Endothelial cell (in vitro differentiated cells): ENCODE results near the gene ATP6V0D1. TPM values are rescaled to one million over a fixed set of nuclear protein-coding genes. Genes with fewer than 3 reads are reported as not detected.

Experiments
- DNase-seq: peaks from one replicate; pipeline ENCODE4 v3.0.0; 2021; ENCODE audit warnings: low spot score
- H3K27ac Mint-ChIP-seq: one replicate; pipeline ENCODE4 v1.8.0; 2021; ENCODE audit warnings: mixed read lengths, inconsistent platforms; ENCODE audit not compliant: unreplicated experiment
- H3K27me3 Mint-ChIP-seq: one replicate; pipeline ENCODE4 v1.8.0; 2021; ENCODE audit warnings: mild to moderate bottlenecking, moderate library complexity, mixed read lengths, inconsistent platforms; ENCODE audit not compliant: unreplicated experiment
- H3K36me3 Mint-ChIP-seq: one replicate; pipeline ENCODE4 v1.8.0; 2021; ENCODE audit warnings: mild to moderate bottlenecking, low read depth, mixed read lengths, inconsistent platforms; ENCODE audit not compliant: unreplicated experiment
- H3K4me1 Mint-ChIP-seq: one replicate; pipeline ENCODE4 v1.8.0; 2021; ENCODE audit warnings: mild to moderate bottlenecking, mixed read lengths, inconsistent platforms; ENCODE audit not compliant: unreplicated experiment
- H3K4me3 Mint-ChIP-seq: one replicate; pipeline ENCODE4 v1.8.0; 2021; ENCODE audit warnings: mild to moderate bottlenecking, mixed read lengths, inconsistent platforms; ENCODE audit not compliant: unreplicated experiment
- H3K9me3 Mint-ChIP-seq: one replicate; pipeline ENCODE4 v1.8.0; 2021; ENCODE audit warnings: mixed read lengths, inconsistent platforms; ENCODE audit not compliant: unreplicated experiment
- total RNA-seq: library from RNA; stranded (reverse); fragmentation: NEBNext Ultra II Directional; extraction: Animal tissue kit (Norgen Biotek cat#: 25700); gene quantifications from one replicate; pipeline ENCODE4 v1.2.1, GENCODE V29; 2021; ENCODE audit not compliant: unreplicated experiment
- TF ChIP-seq, protein P1 (sequence below): fragments of 200-600 bp; sonication (generic); IDR thresholded peaks from one replicate; pipeline ENCODE4 v1.5.0; 2021; ENCODE audit warnings: antibody characterized with exemption; ENCODE audit not compliant: unreplicated experiment

The ATP6V0D1 gene
- total RNA-seq, 1 donor from 2014 or later = 107 TPM

DNA sequence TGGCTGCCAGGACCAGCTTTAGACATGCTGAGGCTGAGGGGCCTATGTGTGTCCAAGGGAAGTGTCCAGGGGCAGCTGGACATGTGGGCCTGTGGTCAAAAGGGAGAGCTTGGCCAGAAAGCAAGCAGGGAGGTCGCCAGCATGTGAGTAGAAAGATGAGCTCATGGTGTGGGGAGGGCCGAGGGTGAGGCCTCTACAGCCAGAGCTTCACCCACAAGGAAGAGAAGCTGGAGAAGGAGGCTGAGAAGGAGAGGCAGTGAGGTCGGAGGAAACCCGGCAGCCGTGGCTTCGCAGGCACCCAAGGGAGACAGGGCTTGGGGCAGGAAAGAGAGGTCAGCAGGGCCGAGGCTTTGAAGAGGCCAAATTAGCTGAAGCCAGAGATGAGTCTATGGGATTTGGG lies 54.0 kb downstream of the ATP6V0D1 start:
- Mint-ChIP-seq H3K36me3 (no peaks in the 10 kb centered on the region), H3K4me3 (no peak overlapping the region), H3K27ac (no peak overlapping the region), H3K27me3 (peaks cover 12% of the 10 kb centered on the region), H3K9me3 (no peaks in the 10 kb centered on the region), H3K4me1 (peaks cover 16% of the 10 kb centered on the region)
- TF ChIP-seq, protein P1, sequence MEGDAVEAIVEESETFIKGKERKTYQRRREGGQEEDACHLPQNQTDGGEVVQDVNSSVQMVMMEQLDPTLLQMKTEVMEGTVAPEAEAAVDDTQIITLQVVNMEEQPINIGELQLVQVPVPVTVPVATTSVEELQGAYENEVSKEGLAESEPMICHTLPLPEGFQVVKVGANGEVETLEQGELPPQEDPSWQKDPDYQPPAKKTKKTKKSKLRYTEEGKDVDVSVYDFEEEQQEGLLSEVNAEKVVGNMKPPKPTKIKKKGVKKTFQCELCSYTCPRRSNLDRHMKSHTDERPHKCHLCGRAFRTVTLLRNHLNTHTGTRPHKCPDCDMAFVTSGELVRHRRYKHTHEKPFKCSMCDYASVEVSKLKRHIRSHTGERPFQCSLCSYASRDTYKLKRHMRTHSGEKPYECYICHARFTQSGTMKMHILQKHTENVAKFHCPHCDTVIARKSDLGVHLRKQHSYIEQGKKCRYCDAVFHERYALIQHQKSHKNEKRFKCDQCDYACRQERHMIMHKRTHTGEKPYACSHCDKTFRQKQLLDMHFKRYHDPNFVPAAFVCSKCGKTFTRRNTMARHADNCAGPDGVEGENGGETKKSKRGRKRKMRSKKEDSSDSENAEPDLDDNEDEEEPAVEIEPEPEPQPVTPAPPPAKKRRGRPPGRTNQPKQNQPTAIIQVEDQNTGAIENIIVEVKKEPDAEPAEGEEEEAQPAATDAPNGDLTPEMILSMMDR = no peak
- no peak for DNase-seq

DNA sequence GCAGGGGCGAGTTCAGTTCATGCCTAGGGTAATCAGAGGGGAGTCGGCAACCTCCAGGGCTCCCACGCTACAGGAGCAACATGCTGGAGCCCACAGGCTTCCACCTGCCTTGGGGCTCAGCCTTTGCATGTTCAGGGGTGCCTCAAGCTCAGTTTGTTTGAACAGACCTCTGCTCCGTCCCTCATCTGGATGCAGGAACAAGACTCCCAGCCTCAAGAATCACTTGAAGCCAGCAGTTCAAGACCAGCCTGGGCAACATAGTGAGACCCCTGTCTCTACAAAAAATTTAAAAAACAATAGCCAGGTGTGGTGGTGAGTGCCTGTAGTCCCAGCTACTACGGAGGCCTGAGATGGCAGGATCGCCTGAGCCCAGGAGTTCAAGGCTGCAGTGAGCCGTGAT lies 54.9 kb downstream of the ATP6V0D1 start:
- DNase-seq = no peak
- TF ChIP-seq, protein P1 = no peak
- no peak overlapping the region for H3K27ac Mint-ChIP-seq
- H3K4me1 Mint-ChIP-seq = peaks cover 13% of the 10 kb centered on the region
- peaks cover 12% of the 10 kb centered on the region for H3K27me3 Mint-ChIP-seq
- H3K4me3 Mint-ChIP-seq = no peak overlapping the region
- no peaks in the 10 kb centered on the region for H3K9me3 Mint-ChIP-seq
- H3K36me3 Mint-ChIP-seq = no peaks in the 10 kb centered on the region

DNA sequence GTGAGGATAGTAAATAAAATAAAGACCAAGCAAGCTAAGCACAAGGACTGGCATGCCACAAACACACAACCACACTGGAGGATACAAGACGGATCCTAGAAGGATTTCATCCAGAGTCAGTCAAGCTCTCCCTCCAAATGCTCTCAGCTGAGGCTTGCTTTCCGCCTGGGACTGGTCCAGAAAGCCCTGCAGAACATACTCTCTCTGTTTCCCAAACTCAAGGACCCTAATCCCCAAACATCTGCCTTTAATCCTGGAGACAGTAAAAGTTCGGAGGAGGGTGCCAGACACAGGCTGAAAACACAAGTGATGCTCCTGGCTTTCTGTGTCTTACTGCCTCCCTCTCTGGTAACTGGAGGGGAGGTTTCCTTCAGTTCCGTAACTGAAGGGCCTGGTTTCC lies 55.4 kb downstream of the ATP6V0D1 start:
- Mint-ChIP-seq H3K27me3 (peaks cover 12% of the 10 kb centered on the region), H3K4me3 (no peak overlapping the region), H3K9me3 (no peaks in the 10 kb centered on the region), H3K4me1 (peaks cover 13% of the 10 kb centered on the region), H3K36me3 (no peaks in the 10 kb centered on the region), H3K27ac (no peak overlapping the region)
- no peak for DNase-seq
- TF ChIP-seq, protein P1 = no peak

DNA sequence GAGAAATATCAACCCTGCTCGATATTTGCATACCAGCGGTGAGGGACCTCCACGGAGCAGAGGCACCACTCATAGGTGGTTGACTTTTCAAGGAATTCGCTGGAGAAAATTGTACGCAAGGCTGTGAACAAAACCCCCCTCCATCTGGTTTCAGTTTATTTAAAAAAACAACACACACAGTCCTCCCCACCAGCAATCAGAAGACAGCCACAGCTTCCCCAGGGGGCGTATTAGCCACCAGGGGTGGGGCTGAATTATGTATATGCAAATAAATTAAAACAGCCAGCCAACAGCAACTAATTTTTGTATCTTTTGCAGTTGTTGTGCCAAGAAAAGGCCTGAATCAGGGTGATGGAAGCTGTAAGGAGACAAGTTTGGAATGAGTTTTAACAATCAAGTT lies 55.9 kb downstream of the ATP6V0D1 start:
- H3K36me3 Mint-ChIP-seq = no peaks in the 10 kb centered on the region
- no peak overlapping the region for H3K27ac Mint-ChIP-seq
- no peak overlapping the region for H3K4me3 Mint-ChIP-seq
- H3K9me3 Mint-ChIP-seq = no peaks in the 10 kb centered on the region
- H3K4me1 Mint-ChIP-seq = peaks cover 11% of the 10 kb centered on the region
- DNase-seq = no peak
- TF ChIP-seq, protein P1 = no peak
- H3K27me3 Mint-ChIP-seq = peaks cover 12% of the 10 kb centered on the region

DNA sequence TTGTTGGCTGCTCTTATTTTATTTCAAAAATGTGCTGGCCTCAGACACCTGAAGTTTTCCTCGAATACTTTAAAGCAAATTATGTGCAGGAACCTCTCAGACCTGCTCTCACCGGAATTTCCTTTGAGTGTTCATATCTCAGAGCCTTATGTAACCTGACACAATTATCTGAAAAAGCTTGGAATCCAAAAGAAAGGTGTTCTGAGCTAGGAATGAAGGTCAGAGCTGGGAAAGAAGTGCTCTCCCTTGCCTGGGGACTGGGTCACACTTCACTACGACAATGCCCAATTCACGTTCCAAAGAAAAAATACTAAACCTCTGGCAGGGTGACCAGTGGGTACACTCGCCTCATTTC lies 56.7 kb downstream of the ATP6V0D1 start:
- no peak overlapping the region for H3K4me3 Mint-ChIP-seq
- H3K27ac Mint-ChIP-seq = no peak overlapping the region
- no peaks in the 10 kb centered on the region for H3K9me3 Mint-ChIP-seq
- TF ChIP-seq, protein P1 = no peak
- H3K27me3 Mint-ChIP-seq = peaks cover 13% of the 10 kb centered on the region
- peaks cover 9% of the 10 kb centered on the region for H3K4me1 Mint-ChIP-seq
- no peak for DNase-seq
- no peaks in the 10 kb centered on the region for H3K36me3 Mint-ChIP-seq
